Body of pancreas (tissue), 4 donors: ENCODE data around the gene FAM222B. TPM values are rescaled to one million over a fixed set of nuclear protein-coding genes. Genes with fewer than 3 reads are reported as not detected.

ENCODE experiments used
- ATAC-seq: fragments of 150-250 bp; one replicate; pipeline ENCODE4 v1.9.1; 2016
- DNase-seq, 4 donors: peaks; one replicate each; pipeline ENCODE4 v3.0.0-alpha.2; 2019
- H3K27ac ChIP-seq, 4 donors: fragments of 200-600 bp; sonication (generic); 1 replicate in 3 of 4; 2 replicates in 1 of 4; pipeline versions ENCODE4 v1.5.1 to v1.6.1; 2016 to 2019; ENCODE audit warnings: mild to moderate bottlenecking in 1 of 4, mixed read lengths in 1 of 4, moderate library complexity in 1 of 4
- H3K27me3 ChIP-seq, 2 donors: fragments of 200-600 bp; sonication (generic); one replicate each; pipeline ENCODE4 v1.6.0; 2016; ENCODE audit warnings: mild to moderate bottlenecking in 1 of 2
- H3K36me3 ChIP-seq, 2 donors: fragments of 200-600 bp; sonication (generic); replicated peaks in 1 of 2; 2 replicates each; pipeline ENCODE4 v1.5.1; 2016; ENCODE audit warnings: low read depth in 2 of 2; ENCODE audit not compliant: insufficient read depth in 1 of 2
- H3K4me1 ChIP-seq: fragments of 200-600 bp; sonication (generic); one replicate; pipeline ENCODE4 v1.6.0; 2016
- H3K4me3 ChIP-seq, 2 donors: fragments of 200-600 bp; sonication (generic); 1 replicate in 1 of 2; 2 replicates in 1 of 2; pipeline ENCODE4 v1.5.1; 2016 to 2019
- H3K9me3 ChIP-seq, 3 donors: fragments of 200-600 bp; sonication (generic); 1 replicate in 2 of 3; 2 replicates in 1 of 3; pipeline ENCODE4 v1.5.1; 2016
- POLR2A ChIP-seq, 3 donors: fragments of 450-650 bp; IDR thresholded peaks; one replicate each; pipeline ENCODE4 v1.6.1; 2016; ENCODE audit warnings: antibody characterized with exemption in 3 of 3, mild to moderate bottlenecking in 2 of 3
- WGBS, 2 donors: methylation state at CpG; one replicate each; pipeline ENCODE4 v1.1.5; 2017; 5-methylcytosine and 5-hydroxymethylcytosine counted together
- intact Hi-C: fragments of 100-400 bp; cut with DNase I; formaldehyde crosslinking; loops from one replicate; pipeline ENCODE4 v1.15.1; 2023
- total RNA-seq, 2 donors: library from RNA; depleted of rRNA; stranded (reverse); fragments of >200 nt; gene quantifications; one replicate each; pipeline ENCODE4 v1.1.0, GENCODE V29; 2016
- TF ChIP-seq, protein P1 (sequence below), 7 experiments: fragments of 450-650 bp in 4 of 7; fragments of 200-600 bp in 3 of 7; sonication (generic) in 3 of 7; IDR thresholded peaks; one replicate each; pipeline ENCODE4 v1.5.1; 2016 to 2019; ENCODE audit warnings: antibody characterized with exemption in 7 of 7

Gene FAM222B
- total RNA-seq, 2 donors from 2014 or later: 9.9 to 15.3 TPM

DNA sequence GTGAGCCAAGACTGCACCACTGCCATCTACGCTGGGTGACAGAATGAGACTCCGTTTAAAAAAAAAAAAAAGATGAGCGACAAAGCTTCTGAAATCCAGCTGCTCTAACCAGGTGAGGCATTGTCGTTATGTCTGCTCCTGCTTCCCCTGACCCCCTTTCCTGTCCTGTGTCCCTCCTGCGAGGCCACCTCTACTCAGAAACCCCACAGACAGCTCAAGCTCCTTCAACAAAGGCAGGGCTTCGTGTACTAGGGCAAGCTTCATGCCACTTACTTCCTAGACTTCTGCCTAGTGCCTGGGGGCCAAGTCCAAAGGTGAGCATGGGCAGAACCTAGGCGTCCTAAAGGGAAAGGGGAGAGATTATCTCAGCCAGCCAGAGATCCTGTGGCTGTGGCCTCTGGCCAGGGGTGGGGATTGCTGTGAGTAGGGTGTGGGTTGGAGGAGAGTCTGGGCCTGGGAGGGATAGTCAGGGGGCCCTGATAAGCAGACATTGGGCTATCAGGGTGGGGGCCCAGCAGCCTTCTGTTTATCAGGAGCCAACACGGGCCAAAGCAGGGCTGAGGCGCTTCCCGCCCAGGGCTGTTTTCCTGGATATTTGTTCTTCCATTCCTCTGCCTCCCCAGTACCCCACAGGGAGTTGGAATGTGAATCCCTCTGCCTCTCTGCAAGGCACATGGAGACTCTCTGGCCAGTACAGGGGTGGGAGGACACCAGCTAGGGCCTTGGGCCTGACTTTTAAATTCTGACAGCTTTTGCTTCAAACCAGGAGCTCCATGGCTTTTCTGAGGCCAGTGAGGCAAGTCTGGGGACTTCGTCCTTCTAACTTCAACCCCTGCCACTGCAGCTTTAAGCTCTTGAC, 22.6 kb upstream of the FAM222B start:
- Histone ChIP-seq H3K4me1 (no peaks in the 10 kb centered on the region), H3K27me3 (no peaks in the 10 kb centered on the region), H3K4me3 (no peak overlapping the region), H3K27ac (no peak overlapping the region), H3K36me3 (peaks cover 0 to 4% of the 10 kb centered on the region in 2 donors), H3K9me3 (no peaks in the 10 kb centered on the region)
- WGBS, 2 donors: 78 to 83% methylated on average over 10 to 11 of the region's 11 CpGs
- no peak for ATAC-seq
- no peak for DNase-seq
- no peak for TF ChIP-seq POLR2A (IDR thresholded peaks at IDR 0.05)
- TF ChIP-seq, protein P1, sequence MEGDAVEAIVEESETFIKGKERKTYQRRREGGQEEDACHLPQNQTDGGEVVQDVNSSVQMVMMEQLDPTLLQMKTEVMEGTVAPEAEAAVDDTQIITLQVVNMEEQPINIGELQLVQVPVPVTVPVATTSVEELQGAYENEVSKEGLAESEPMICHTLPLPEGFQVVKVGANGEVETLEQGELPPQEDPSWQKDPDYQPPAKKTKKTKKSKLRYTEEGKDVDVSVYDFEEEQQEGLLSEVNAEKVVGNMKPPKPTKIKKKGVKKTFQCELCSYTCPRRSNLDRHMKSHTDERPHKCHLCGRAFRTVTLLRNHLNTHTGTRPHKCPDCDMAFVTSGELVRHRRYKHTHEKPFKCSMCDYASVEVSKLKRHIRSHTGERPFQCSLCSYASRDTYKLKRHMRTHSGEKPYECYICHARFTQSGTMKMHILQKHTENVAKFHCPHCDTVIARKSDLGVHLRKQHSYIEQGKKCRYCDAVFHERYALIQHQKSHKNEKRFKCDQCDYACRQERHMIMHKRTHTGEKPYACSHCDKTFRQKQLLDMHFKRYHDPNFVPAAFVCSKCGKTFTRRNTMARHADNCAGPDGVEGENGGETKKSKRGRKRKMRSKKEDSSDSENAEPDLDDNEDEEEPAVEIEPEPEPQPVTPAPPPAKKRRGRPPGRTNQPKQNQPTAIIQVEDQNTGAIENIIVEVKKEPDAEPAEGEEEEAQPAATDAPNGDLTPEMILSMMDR (IDR thresholded peaks at IDR 0.05): no peak
- intact Hi-C loops: no loop called here

DNA sequence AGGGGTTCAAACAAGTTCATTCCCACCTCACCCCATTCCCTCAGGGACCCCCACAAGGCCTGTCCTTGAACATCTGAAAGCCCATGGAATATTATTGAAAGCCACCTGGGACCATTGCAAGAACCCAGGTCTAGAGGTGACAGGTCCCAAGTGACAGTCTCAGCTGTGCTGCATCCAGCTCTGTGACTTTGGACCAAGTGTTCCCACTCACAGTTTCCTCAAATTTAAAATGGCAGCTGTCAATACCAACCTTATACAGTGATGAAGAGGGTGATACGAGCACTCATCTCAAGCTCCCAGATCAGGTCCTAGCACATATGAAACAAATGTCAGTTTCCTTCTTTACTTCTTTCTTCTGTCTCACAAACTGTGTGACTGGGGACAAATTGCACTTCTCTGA, 21.4 kb upstream of the FAM222B start:
- no peak overlapping the region for H3K27ac ChIP-seq
- no peaks in the 10 kb centered on the region for H3K9me3 ChIP-seq
- WGBS, 2 donors: 67 to 85% methylated on average over 1 of the region's 1 CpG
- no peaks in the 10 kb centered on the region for H3K27me3 ChIP-seq
- peaks cover 2 to 8% of the 10 kb centered on the region in 2 donors for H3K36me3 ChIP-seq
- no peak overlapping the region for H3K4me3 ChIP-seq
- H3K4me1 ChIP-seq: no peaks in the 10 kb centered on the region
- no peak for TF ChIP-seq POLR2A (IDR thresholded peaks at IDR 0.05)
- TF ChIP-seq, protein P1 (IDR thresholded peaks at IDR 0.05): no peak
- DNase-seq (no peak), ATAC-seq (no peak)
- intact Hi-C loops: no loop called here

DNA sequence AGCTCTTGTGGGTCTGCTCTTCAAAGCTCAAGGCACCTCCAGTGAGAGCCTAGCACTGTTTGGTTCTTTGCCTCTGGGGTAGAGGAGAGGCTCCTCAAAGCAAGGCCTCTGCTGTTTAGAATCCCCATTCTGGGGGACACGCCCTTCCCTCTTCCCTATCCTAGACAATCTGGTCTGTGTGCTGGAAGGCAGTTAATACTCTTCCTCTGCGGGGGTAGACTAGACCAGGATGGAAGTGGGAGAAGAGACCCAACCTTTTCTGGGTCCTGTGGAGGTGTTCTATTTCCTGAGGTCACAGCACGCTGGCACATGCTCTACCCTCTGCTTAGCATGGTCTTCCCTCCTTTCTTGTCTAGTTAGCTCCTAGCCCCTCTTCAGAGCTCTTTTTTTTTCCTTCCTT, 20.0 kb upstream of the FAM222B start:
- no peak for DNase-seq
- intact Hi-C loops: no loop called here
- 90 to 100% methylated on average over 3 of the region's 3 CpGs for WGBS, 2 donors

DNA sequence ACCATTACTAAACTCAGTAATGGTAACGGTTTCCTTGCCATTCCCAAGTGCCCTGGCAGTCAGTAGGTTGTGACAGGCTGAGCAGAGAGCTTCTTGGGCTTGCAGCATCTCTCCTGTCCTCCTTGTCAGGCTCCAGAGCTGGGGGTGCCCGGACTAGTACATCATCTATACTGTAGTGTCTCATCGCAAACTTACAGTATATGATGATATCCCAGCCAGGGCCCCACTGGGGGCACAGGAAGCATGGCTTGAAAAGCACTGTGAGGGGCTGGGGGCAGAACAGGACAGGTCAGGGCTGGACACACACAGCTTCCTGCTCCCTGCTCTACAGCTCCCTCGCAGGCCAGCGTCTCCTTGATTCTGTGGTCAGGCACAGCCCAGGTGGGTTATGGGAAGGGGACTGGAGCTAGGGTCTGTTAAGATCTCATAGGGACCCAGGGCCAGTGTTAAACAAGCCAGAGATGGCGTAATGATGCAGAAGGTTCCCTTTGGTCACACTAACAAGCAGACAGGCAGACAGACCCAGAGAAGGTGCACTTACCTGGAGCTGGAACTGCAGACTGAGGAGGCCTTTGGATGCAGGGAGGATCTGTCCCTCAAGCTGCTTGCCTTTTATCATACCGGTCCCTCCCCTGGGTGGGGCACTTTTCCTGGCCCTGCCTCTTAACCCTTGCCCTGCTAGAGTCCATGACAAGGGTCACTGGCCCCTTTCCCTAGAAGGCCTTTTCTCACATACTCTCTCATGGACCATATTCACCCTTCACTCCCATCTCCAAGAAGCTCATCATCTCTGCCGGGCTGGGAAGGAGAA, 19.0 kb upstream of the FAM222B start:
- Histone ChIP-seq H3K27ac (no peak overlapping the region), H3K4me1 (no peaks in the 10 kb centered on the region), H3K27me3 (no peaks in the 10 kb centered on the region), H3K4me3 (no peak overlapping the region), H3K36me3 (peaks cover 9 to 16% of the 10 kb centered on the region in 2 donors), H3K9me3 (no peaks in the 10 kb centered on the region)
- TF ChIP-seq, protein P1 (IDR thresholded peaks at IDR 0.05): no peak
- no peak for TF ChIP-seq POLR2A (IDR thresholded peaks at IDR 0.05)
- intact Hi-C loops: no loop called here
- no peak for ATAC-seq
- DNase-seq: no peak
- WGBS, 2 donors: 66 to 77% methylated on average over 6 to 8 of the region's 8 CpGs

More for the DNA sequence above, 20.0 kb upstream of the FAM222B start:
- Histone ChIP-seq H3K4me3 (no peak overlapping the region), H3K27me3 (no peaks in the 10 kb centered on the region), H3K9me3 (no peaks in the 10 kb centered on the region), H3K4me1 (no peaks in the 10 kb centered on the region), H3K27ac (no peak overlapping the region), H3K36me3 (peaks cover 9 to 16% of the 10 kb centered on the region in 2 donors)
- no peak for ATAC-seq
- TF ChIP-seq POLR2A (IDR thresholded peaks at IDR 0.05): no peak

DNA sequence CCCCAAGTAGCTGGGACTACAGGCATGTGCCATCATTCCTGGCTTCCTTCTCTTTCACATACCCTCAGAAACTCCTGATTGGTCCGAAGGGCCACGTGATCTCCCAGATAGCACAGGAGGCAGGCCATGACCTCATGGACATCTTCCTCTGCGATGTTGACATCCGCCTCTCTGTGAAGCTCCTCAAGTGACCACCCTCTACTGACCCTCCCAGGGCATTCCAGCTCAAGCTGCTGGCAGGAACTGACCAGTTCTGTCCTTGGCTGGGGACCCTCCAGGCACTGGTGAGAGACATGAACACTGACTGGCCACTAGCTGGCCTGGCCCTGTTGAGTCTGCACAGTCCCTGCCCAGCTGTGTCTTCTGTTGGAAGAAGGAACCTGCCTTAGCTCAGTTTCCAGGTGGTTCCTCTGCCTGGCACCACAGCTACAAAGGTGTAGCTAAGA, 17.8 kb upstream of the FAM222B start:
- intact Hi-C loops: no loop called here
- DNase-seq (no peak), ATAC-seq (no peak)
- no peaks in the 10 kb centered on the region for H3K9me3 ChIP-seq
- no peak overlapping the region for H3K27ac ChIP-seq
- TF ChIP-seq, protein P1 (IDR thresholded peaks at IDR 0.05): no peak
- no peak for TF ChIP-seq POLR2A (IDR thresholded peaks at IDR 0.05)
- 96 to 98% methylated on average over 4 of the region's 4 CpGs for WGBS, 2 donors
- peaks cover 9 to 16% of the 10 kb centered on the region in 2 donors for H3K36me3 ChIP-seq
- no peaks in the 10 kb centered on the region for H3K27me3 ChIP-seq
- H3K4me1 ChIP-seq: peaks cover 5% of the 10 kb centered on the region
- H3K4me3 ChIP-seq: no peak overlapping the region
